ENCODE data around the gene TRMT2A.

TRMT2A gene

DNA sequence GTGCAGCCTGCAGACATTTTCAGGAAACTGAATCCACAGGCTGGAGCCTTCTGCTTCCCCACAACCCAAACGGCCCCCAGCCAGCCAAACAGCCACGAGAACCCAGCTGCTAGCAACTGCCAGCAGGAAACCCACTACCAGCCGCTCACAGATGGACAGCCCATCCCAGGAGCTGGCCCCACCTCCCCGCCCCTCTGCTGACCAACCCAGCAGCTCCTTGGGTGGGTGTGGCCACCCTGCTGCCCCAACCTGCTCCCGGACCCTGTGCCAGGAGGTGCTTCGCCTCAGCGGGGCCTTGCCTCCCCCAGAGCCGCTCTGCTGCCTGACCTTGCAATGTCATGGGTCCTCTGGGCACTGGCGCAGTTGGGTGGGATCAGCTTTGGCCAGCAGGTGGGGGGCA is 42.0 kb upstream of the TRMT2A start:
- no peak overlapping the region for H3K4me3 ChIP-seq (ENCODE audit: low read depth, low read length)
- DNase-seq (ENCODE audit: low read depth, low spot score) = no peak
- TF ChIP-seq, protein P1, sequence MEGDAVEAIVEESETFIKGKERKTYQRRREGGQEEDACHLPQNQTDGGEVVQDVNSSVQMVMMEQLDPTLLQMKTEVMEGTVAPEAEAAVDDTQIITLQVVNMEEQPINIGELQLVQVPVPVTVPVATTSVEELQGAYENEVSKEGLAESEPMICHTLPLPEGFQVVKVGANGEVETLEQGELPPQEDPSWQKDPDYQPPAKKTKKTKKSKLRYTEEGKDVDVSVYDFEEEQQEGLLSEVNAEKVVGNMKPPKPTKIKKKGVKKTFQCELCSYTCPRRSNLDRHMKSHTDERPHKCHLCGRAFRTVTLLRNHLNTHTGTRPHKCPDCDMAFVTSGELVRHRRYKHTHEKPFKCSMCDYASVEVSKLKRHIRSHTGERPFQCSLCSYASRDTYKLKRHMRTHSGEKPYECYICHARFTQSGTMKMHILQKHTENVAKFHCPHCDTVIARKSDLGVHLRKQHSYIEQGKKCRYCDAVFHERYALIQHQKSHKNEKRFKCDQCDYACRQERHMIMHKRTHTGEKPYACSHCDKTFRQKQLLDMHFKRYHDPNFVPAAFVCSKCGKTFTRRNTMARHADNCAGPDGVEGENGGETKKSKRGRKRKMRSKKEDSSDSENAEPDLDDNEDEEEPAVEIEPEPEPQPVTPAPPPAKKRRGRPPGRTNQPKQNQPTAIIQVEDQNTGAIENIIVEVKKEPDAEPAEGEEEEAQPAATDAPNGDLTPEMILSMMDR (IDR thresholded peaks at IDR 0.05; ENCODE audit: insufficient read depth, low read length, missing control alignments) = no peak
- POLR2A ChIA-PET = no interaction called here
- CTCF ChIA-PET = interaction anchor here (0.7 to 2.8 kb wide), 4 partner anchors 16 to 133 kb away, joined by 3 to 30 read pairs (median 6); no protein-coding TSS in a partner anchor

DNA sequence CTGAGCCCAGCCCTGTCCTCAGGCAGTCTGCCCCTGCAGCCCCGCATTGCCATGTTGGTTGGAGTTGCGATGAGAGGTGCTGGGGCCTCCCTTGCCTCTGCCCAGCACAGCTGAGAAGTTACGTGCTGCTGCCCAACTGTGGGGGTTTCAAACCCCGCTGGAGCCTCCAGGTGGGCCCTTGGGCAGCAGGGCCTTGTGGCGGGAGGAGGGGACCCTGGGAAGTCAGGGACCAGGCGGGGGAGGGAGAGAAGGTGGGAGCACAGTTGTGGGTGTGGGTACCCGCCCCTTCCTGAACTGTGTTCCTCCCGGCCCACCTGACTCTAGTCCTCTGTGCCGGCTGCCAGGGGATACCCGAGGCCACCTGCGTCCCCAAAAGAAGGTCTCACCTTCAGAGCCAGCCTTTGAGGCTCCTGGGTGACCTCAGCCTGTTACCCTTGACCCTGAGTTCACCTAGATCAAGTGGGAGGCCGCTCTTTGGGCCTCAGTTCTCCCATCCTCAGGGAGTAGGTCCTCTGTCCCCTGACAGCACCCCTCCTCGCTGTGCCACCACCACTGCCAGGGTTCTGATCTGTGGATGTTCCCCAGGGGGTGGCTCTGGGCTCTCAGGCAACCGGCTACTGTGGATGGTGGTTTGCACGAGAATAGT is 41.5 kb upstream of the TRMT2A start:
- TF ChIP-seq, protein P1 (IDR thresholded peaks at IDR 0.05; ENCODE audit: insufficient read depth, low read length, missing control alignments) = no peak
- no peak overlapping the region for H3K4me3 ChIP-seq (ENCODE audit: low read depth, low read length)
- no peak for DNase-seq (ENCODE audit: low read depth, low spot score)
- ChIA-PET CTCF (interaction anchor here (1.4 to 5.6 kb wide), 4 partner anchors 126 to 134 kb away, joined by 8 to 89 read pairs (median 22); no protein-coding TSS in a partner anchor), POLR2A (no interaction called here)

- ChIA-PET CTCF (interaction anchor here (0.7 to 5.6 kb wide), 28 partner anchors 10 to 298 kb away, joined by 3 to 89 read pairs (median 5); partner anchors contain the start of gene DGCR6L), POLR2A (interaction anchor here (1.0 kb wide), 1 partner anchor 80 kb away, joined by 3 read pairs; no protein-coding TSS in a partner anchor)
- no peak overlapping the region for H3K4me3 ChIP-seq (ENCODE audit: low read depth, low read length)
Measured at GRCh38 chr22:20157430-20158183, 40.6 kb upstream of the TRMT2A start.

GRCh38 chr22:20156611-20157429 is 39.8 kb upstream of the TRMT2A start:
- TF ChIP-seq, protein P1 (IDR thresholded peaks at IDR 0.05; ENCODE audit: insufficient read depth, low read length, missing control alignments) = peak; percentile 95
- DNase-seq (ENCODE audit: low read depth, low spot score) = peak; percentile 3
- no peak overlapping the region for H3K4me3 ChIP-seq (ENCODE audit: low read depth, low read length)
- CTCF ChIA-PET = interaction anchor here (0.7 to 5.6 kb wide), 28 partner anchors 9 to 299 kb away, joined by 3 to 89 read pairs (median 5); partner anchors contain the start of gene DGCR6L
- POLR2A ChIA-PET = interaction anchor here (1.0 kb wide), 1 partner anchor 80 kb away, joined by 3 read pairs; no protein-coding TSS in a partner anchor

More at GRCh38 chr22:20157430-20158183, 40.6 kb upstream of the TRMT2A start:
- TF ChIP-seq, protein P1 (IDR thresholded peaks at IDR 0.05; ENCODE audit: insufficient read depth, low read length, missing control alignments) = no peak
- no peak for DNase-seq (ENCODE audit: low read depth, low spot score)

- CTCF ChIA-PET = interaction anchor here (1.0 to 5.6 kb wide), 6 partner anchors 16 to 136 kb away, joined by 5 to 89 read pairs (median 20); no protein-coding TSS in a partner anchor
- H3K4me3 ChIP-seq (ENCODE audit: low read depth, low read length) = no peak overlapping the region
- POLR2A ChIA-PET = no interaction called here
- DNase-seq (ENCODE audit: low read depth, low spot score) = no peak
- TF ChIP-seq, protein P1 (IDR thresholded peaks at IDR 0.05; ENCODE audit: insufficient read depth, low read length, missing control alignments) = no peak
Measured at GRCh38 chr22:20156042-20156389, 39.0 kb upstream of the TRMT2A start.

Data from AG04449 (cell line).